HG03108 (cell line): Measurements from ENCODE around the gene DLGAP4.

Source experiments
- ATAC-seq: cut with Tn5 transposase; IDR thresholded peaks from one replicate; pipeline ENCODE4 v1.9.1; 2021; ENCODE audit warnings: moderate library complexity; ENCODE audit not compliant: unreplicated experiment

The DLGAP4 gene

DNA sequence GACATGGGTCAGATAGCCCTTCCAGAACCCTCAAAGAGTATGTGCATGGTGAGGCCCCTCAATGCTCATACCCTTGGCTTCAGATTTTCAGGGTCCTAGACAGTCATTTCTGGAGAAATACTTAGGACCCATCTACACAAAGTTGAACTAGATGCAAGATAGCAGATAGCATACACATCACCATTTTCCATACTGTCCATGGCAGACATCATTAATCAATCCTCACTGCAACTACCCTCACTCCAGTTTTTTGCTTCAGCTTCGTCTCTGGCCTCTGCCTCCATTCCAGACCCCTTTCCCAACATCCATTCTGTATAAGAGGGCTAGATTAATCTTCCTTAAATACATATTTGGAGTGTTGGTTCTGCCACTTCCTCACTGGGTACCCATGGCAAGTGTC, 139.7 kb downstream of the DLGAP4 start:
- no peak for ATAC-seq

DNA sequence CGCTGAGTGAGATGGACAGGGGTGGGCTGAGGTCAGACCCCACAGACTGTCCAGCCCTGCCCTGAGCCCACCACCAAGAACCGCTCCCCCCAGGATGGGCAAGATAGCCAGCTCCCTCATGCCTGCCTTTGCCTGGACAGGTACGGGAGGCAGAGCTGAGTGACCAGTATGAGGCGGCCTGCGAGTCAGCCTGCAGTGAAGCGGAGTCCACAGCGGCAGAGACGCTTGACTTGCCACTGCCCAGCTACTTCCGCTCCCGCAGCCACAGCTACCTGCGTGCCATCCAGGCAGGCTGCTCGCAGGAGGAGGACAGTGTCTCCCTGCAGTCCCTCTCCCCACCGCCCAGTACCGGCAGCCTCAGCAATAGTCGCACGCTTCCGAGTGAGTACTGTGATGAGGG, 140.4 kb downstream of the DLGAP4 start:
- ATAC-seq, result no peak

DNA sequence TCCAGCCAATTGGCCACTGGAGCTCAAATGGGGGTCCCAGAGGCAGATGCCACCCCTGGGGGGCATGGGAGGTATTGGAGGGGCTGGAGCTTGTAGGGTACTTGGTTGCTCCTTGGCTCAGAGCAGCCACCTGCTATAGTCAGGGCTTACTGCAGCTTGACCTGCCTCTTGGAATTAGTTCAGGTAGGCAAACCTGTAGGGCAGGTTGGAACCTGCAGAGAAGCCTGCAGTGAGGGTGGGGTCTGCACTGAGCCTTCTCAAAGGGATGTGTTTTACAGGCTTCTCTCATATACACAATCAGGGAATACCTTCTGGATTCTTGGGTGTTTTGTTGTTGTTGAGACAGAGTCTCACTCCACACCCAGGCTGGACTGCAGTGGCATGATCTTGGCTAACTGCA, 141.0 kb downstream of the DLGAP4 start:
- no peak for ATAC-seq

GRCh38 chr20:36449663-36450062, 143.5 kb downstream of the DLGAP4 start:
- no peak for ATAC-seq

- no peak for ATAC-seq
These were observed 148.2 kb downstream of the DLGAP4 start for GRCh38 chr20:36454332-36454697.

- no peak for ATAC-seq
These were observed 148.7 kb downstream of the DLGAP4 start for GRCh38 chr20:36454698-36455427.

- no peak for ATAC-seq
These were observed 150.0 kb downstream of the DLGAP4 start for GRCh38 chr20:36455972-36456625.

DNA sequence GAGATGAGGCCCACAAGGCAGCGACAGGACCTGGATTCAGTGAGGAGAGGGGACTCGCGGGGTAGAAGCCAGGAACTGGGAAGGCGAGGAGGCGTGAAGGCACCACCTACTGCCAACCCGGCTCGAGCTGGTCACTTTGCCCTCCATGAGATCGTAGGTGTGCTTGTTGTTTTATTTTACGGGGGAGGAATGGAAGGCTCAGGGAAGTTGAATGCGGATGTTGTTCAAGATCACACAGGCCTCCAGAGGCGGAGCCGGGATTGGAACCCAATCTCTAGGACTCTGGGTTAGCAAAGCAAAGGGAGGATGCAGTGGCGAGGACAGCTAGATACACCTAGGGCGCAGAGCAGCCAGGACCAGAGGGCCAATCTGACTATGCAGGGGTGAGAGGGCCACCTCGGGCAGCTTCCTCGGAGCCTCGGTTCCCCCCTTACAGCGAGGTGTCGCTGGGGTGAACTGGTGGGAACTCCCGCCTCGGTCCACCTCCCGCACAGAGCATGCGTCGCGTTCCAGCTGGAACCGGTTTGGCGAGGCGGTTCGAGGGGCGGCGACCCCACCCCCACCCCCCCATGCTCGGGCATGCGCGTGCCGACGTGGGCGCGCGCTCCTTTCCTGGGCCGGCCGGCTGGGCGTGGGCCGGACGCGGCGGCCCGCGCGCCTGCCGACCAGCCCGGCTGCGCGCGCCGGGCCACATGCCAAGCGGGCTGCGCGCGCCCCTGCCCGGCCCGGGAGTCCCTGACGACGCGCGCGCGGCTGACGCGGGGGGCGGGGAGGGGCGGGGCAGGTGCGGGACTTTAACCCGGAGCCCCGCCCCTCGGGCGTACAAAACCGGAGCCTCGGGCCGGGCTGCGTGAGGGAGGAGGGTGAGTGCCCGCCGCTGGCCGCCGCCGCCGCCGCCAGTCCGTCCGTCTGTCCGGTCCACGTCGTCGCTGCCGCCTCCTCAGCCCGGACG, 154.8 kb downstream of the DLGAP4 start:
- ATAC-seq, result peak; percentile 49

GRCh38 chr20:36461600-36462439, 155.7 kb downstream of the DLGAP4 start:
- ATAC-seq, result no peak

DNA sequence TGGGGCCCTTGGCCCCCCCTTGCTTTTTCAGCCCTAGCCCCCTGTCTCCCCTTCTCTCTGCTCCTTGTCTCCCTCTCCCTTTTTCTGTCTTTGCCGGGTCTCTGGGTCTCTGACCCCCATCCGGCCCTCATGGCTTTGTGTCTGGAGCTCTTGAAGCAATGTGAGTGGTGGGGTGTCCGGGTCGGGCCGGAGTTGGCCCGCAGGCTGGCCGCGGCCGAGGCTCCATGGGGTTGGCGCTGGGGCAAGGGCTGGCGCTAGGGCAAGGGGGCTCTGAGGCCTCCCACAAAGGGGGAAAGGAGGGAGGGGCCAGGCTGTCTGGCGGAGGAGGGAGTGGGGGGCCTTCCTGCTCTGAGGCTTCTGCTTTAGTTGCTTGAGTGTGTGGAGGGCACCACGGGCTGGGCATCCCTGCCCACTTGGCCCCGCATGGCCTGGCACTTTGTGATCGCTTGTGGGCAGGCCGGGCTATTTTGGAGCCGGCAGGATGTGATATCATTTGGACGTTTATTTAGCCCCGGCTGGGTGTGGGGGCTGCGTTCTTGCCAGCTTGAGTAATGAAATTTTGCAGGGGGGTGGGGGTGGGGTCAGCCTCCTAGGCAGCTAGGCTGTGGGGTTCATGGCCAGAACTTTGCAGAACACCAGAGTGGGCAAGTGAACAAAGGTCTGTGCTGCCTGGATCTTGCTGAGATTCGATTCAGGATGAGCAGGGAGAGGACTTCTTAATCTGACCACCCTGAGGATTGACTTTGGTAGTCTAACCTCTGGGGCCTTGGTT, 156.5 kb downstream of the DLGAP4 start:
- ATAC-seq, result no peak

- ATAC-seq, result no peak
These were observed 157.3 kb downstream of the DLGAP4 start for GRCh38 chr20:36463212-36464061.

DNA sequence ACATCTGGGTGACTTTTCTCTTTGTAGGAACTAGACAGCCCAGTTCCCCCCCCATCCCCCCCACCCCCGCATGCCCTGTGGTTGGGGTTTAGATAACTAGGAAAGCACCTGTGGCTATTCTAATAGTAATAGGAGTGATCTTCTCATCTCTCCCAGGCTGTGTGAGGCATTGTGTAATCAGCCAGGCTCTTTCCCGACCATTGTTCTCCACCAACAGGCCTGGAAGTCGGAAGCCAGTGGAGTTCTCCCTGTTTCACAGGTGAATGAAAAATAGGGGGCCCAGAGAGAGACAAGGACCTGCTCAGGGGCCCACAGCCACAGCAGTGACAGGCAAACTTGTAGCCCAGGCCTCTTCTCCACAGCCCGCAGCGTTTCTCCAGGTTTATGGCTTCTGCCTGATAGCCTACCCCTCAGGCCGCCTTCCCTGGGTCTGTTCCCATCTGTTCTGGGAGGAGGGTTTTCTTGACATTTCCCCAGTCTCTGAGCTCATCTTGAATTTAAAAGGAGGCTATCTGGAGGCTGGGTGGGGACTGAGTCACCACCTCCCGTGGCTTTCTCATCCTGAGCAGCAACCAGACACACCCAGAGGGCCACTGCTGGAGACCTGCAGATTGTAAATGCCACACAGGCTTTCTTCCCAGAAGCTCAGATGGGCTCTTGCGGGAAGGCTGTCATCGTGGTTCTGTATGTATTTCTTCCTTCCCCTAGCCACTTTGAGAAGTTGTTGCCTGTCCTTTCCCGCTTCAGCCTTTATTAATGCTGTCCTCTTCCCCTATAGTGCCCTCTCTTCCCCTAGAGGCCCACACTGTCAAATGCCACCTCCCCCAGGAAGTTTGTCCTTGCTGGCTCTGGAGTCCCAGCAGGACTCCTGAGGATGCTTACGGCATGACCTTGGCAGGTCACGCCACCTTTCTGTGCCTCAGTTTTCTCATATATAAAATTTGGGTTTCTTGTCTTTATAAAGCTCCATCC, 159.3 kb downstream of the DLGAP4 start:
- no peak for ATAC-seq

DNA sequence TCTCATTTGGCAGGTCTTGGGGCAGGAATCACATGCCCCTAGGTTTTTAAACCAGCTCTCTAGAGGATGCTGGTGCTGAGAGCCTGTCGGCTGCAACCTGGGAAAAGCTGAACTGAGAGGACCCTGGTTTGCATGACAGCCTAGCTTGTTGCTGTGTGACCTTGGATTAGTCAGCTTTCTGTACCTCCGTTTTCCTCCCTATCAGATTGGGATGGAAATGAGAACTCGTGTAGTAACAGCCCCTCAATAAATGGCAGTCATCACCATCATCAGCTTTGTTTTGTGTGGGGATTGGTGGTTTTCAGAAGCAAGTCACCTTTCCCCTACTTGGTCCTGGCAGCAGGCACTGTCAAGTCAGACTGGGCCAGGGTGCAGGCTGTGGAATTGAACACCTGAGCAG, 159.9 kb downstream of the DLGAP4 start:
- ATAC-seq, result no peak

- ATAC-seq, result no peak
These were observed 161.2 kb downstream of the DLGAP4 start for GRCh38 chr20:36467076-36467999.

DNA sequence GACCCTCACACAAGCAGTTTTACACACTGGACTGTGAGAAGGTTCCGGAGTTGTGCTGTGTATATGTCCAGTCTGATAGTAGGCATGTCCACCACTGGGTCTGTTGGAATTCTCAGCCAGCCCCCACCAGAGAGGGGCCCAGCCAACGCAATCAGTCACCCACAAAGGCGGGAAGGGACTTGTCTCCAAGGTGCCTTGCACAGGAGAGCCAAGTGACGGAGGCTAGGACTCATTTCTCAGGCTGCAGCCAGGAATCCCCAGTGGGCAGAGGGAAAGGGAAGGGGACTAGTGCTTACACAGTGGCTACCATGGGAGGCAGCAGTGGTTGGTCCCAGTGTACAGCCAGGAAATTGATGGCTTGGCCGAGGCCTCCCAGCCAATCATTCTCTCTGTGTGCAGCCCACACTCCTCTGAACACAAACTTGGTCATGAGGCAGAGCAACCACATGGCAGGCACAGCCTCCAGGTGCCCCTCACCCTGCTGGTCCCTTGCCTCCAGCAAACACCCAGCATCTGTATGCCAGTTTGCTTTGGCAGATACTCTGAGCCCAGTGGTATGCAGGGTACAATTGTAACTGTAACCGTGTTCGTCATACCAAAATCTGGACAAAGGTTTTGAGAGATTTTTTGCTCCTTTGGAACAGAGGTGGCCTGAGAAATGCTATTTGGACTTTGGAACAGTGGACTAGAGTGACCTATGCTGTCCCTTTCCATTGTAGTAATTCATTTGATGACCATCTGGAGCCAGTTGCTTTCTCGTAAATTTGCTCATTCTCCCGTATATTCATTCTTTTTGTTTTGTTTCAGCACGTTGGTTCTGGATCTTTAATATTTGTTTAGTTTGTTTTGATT, 162.2 kb downstream of the DLGAP4 start:
- no peak for ATAC-seq

DNA sequence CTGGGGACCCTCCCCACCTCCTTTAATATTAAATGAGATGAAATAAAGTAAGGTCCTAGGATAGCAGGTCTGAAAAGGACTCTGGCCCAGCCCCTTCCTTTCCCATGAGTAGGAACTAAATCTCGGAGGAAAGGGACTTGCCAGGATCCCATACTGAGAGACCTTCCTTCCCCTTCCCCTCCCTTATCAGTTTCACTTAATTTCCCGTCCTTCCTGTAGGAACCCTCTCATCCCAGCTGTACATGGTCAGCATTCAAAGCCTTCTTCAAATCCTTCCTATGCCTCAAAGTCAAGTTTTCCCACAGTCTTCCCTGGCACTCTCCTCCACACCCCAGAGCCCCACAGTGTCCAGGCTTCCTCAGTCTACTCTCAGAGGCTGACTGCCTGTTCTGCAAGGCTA, 163.8 kb downstream of the DLGAP4 start:
- ATAC-seq, result no peak
